GM08714 (cell line): ENCODE data around the gene LRRC26.

ENCODE experiments used
- H3K4me3 ChIP-seq: fragments of 200-500 bp; sonication (Bioruptor generic); 2 replicates; pipeline ENCODE4 v1.5.1; 2014; ENCODE audit warnings: mild to moderate bottlenecking, low read length, inconsistent platforms
- ZNF274 ChIP-seq: IDR thresholded peaks from 2 replicates; pipeline ENCODE4 v1.6.1; 2012; ENCODE audit warnings: mild to moderate bottlenecking, low read depth, low read length

Gene LRRC26

GRCh38 chr9:137172901-137173795 is 3.3 kb upstream of the LRRC26 start:
- TF ChIP-seq ZNF274, result no peak
- H3K4me3 ChIP-seq, result no peak overlapping the region

GRCh38 chr9:137171149-137171900 is 1.5 kb upstream of the LRRC26 start:
- H3K4me3 ChIP-seq, result no peak overlapping the region
- TF ChIP-seq ZNF274, result no peak

DNA sequence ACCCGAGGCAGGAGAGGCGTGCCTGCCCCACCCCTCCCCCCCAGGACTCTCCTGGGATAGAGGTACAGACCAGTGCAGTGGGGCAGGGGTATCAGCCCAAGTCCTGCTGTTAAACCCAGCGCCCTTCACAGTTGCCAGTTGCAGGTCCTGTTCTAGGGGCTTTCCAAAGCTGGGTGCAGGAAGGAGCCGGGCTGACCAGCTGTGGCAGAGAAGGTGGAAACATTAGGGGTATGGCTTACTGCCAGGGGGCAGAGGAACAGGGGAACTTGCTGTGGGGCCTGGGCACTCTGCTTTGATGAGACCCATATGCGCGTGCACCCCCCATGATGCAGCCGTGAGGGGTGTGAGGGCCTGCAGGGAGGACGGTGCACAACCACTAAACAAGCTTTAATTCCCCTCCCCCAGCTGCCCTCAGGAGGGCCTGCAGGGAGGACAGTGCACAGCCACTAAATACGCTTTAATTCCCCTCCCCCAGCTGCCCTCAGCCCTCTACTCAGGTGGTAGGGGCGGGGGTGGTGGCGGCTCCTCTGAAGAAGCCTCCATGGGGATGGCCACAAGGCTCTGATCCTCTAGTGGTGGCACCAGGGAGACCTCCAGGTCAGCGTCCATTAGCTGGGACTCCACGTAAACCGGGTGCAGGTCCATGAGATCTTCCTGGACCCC is 766 bp upstream of the LRRC26 start:
- H3K4me3 ChIP-seq, result no peak overlapping the region
- TF ChIP-seq ZNF274, result no peak

DNA sequence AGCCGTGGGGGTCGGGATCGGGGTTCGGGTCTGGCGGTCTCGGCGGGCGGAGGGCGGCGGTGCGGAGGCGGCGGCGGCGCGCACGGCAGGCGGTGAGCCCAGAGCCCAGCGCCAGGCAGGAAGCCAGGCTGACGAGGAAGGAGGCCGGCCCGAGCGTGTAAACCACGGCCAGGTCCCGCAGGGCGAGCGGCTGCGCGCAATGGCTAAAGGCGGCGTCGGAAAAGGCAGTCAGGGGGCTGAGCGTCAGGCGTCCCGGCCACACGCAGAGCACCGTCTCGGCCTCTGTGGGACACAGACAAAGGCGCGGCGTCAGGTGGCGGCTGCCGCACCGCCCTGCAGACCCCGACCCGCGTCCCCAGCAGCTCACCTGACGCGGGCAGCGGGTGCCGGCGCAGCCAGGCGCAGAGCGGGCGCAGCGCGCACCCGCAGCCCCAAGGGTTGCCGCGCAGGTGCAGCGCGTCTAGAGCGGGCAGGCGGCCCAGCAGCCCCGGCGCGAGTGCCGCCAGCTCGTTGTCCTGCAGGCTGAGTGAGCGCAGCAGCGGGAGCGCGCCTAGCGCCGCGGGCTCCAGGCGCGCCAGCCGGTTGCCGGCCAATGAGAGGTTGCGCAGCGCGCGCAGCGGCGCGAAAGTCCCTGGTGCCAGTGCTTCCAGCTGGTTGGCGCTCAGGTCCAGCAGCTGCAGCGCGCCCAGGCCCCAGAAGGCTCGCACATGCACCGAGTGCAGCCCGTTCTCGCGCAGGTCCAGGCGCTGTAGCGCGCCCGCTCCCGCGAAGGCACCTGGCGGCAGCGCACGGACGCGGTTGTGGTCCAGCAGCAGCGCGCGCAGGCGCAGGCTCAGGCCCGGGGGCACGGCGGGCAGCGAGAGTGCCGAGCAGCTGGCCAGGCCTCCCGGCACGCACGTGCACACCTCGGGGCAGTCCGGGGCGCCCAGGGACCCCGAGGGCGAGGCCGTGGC is 671 bp downstream of the LRRC26 start:
- H3K4me3 ChIP-seq, result peak overlapping the region; percentile 49; the same call in 1 of the 2 replicates
- TF ChIP-seq ZNF274, result no peak

- peak overlapping the region; percentile 49; the same call in 1 of the 2 replicates for H3K4me3 ChIP-seq
- TF ChIP-seq ZNF274, result no peak
These were observed 1.3 kb downstream of the LRRC26 start for GRCh38 chr9:137168573-137168903.

- H3K4me3 ChIP-seq, result no peak overlapping the region; the same call in 1 of the 2 replicates
- TF ChIP-seq ZNF274, result no peak
These were observed 1.9 kb downstream of the LRRC26 start for GRCh38 chr9:137167747-137168572.

DNA sequence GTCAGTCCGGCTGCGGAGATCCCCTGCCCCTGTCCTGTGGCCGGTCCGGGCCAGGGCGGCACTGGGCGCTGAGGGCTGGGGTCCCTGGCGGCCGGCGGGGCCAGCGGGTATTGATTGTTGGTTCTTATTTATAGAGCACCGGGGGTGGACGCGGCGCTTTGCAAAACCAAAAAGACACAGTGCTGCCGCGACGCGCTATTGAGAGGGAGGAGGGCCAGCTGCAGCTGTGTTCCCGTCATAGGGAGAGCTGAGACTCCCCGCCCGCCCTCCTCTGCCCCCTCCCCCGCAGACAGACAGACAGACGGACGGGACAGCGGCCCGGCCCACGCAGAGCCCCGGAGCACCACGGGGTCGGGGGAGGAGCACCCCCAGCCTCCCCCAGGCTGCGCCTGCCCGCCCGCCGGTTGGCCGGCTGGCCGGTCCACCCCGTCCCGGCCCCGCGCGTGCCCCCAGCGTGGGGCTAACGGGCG is 2.5 kb downstream of the LRRC26 start:
- no peak overlapping the region for H3K4me3 ChIP-seq
- TF ChIP-seq ZNF274, result no peak

DNA sequence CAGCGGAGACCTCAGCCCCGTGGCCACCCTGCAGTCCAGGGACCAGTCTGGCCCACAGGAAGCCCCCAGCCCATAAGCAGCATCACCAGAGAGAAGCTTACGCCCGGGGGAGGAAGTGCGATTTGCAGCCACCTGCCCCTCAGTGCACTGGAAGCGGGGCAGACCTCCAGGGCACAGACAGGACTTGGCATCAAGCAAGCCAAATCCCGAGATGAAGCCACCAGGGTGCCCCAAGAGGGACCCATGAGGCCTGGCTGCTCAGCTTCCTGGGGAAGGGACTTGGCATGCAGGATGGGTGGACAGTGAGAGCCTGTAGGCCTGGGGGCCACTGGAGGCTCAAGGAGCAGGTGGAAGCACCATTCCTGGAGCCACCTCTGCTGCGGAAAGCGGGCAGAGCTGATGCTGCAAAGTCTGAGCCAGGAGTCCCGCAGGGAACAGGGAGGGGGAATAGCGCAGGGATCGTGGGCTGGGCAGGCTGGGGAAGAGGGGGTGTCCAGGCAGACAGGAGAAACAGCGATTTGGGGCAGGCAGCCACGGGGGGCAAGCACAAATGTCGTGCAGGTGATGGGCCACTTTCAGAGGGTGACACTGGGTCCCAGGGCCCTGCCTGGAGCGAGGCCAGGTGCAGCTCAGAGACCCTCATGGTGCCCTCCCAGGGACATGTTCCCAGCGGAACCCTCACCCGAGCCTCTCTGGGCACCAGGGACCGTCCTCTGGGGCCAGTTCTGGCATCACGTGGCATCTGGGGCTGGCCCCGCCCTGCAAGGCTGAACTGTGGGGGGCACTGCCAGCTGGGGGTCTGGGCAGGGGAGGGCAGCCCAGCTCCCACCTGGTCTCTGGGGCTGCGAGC is 3.2 kb downstream of the LRRC26 start:
- TF ChIP-seq ZNF274, result no peak
- no peak overlapping the region for H3K4me3 ChIP-seq

- no peak overlapping the region for H3K4me3 ChIP-seq
- no peak for TF ChIP-seq ZNF274
These were observed 4.5 kb downstream of the LRRC26 start for GRCh38 chr9:137165250-137165836.

DNA sequence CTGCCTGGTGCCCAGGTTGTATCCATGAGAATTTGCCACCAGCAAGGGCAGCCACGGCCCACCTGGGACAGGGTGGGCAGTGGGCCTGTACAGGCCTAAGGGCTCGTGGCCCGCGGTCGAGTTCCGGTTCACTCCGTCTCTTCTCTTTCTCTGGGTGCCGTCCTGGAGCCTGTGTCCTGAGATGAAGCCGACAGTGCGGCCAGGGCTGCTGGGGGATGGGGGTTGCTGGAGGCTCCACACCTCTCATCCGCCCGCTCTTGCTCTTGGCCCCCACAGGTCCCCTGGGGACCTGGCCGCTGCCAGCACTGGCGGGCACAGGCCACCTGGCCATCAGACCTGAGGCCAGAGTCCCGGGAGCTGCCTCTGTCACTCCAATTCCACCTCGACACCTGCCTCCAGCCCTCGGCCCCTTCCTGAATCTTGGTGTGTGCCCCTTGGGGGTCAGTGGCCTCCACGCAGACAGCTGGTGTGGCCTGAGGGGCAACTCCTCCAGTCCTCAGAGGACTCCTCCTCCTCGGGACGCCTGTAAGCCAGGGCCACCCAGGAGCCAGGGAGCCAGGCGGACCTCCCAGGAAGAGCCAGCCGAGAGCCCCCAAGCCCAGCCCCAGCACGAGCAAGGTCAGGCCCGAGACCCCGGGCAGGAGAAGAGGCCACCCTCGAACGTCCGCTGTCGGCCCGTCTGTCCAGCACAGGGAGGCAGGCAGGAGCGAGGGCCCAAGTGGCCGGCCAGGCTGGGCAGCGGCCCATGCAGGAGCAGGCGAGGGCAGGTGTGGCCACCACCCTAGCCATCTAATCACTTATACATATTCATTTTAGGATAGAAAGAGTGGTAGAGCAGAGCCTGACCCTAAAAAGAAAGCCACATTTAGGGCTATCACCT is 5.2 kb downstream of the LRRC26 start:
- no peak overlapping the region for H3K4me3 ChIP-seq
- TF ChIP-seq ZNF274, result no peak
